ENCODE measurements around the gene ELOVL6. TPM values are rescaled to one million over a fixed set of nuclear protein-coding genes. Genes with fewer than 3 reads are reported as not detected.

The ELOVL6 gene
- total RNA-seq, 2 donors from 2014 or later: 15.8 to 21.3 TPM

DNA sequence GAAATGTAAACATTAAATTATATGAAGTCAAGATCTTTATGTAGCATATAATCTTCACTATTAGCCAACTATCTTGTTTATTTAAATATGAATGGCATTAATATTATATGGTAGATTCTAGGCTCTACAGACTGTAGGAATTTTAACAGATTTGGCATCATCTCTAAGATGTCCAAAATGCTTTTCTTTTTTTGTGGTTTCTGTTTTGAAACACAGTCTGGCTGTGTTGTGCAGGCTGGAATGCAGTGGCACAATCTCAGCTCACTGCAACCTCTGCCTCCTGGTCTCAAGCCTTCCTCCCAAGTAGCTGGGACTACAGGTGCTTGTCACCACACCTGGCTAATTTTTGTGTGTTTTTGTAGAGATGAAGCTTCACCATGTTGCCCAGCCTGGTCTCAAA, 76.2 kb downstream of the ELOVL6 start:
- no peak overlapping the region for H3K4me3 Mint-ChIP-seq
- H3K27me3 Mint-ChIP-seq (ENCODE audit: low read depth): no peaks in the 10 kb centered on the region
- DNase-seq (no peak), ATAC-seq (replicated peaks in 1 of 2) (no peak)
- peaks cover 8% of the 10 kb centered on the region for H3K4me1 Mint-ChIP-seq (ENCODE audit: low read depth)
- H3K27ac Mint-ChIP-seq: no peak overlapping the region
- H3K9me3 Mint-ChIP-seq: no peaks in the 10 kb centered on the region
- H3K36me3 Mint-ChIP-seq (ENCODE audit: insufficient read depth in 2 of 2): peaks cover 0 to 7% of the 10 kb centered on the region in 2 donors

GRCh38 chr4:110120506-110120905, 77.9 kb downstream of the ELOVL6 start:
- peaks cover 8% of the 10 kb centered on the region for H3K4me1 Mint-ChIP-seq (ENCODE audit: low read depth)
- no peak overlapping the region for H3K27ac Mint-ChIP-seq
- no peak for ATAC-seq (replicated peaks in 1 of 2)
- no peaks in the 10 kb centered on the region for H3K9me3 Mint-ChIP-seq
- H3K4me3 Mint-ChIP-seq: no peak overlapping the region
- H3K36me3 Mint-ChIP-seq (ENCODE audit: insufficient read depth in 2 of 2): peaks cover 0 to 9% of the 10 kb centered on the region in 2 donors
- DNase-seq: no peak
- no peaks in the 10 kb centered on the region for H3K27me3 Mint-ChIP-seq (ENCODE audit: low read depth)

- no peaks in the 10 kb centered on the region for H3K9me3 Mint-ChIP-seq
- no peak overlapping the region for H3K27ac Mint-ChIP-seq
- peaks cover 8% of the 10 kb centered on the region for H3K4me1 Mint-ChIP-seq (ENCODE audit: low read depth)
- ATAC-seq (replicated peaks in 1 of 2) (no peak), DNase-seq (no peak)
- H3K36me3 Mint-ChIP-seq (ENCODE audit: insufficient read depth in 2 of 2): peaks cover 0 to 9% of the 10 kb centered on the region in 2 donors
- H3K4me3 Mint-ChIP-seq: peak overlapping the region in 1 of 2 donors; percentile 9
- H3K27me3 Mint-ChIP-seq (ENCODE audit: low read depth): no peaks in the 10 kb centered on the region
Observed at GRCh38 chr4:110119880-110120279, 78.5 kb downstream of the ELOVL6 start.

DNA sequence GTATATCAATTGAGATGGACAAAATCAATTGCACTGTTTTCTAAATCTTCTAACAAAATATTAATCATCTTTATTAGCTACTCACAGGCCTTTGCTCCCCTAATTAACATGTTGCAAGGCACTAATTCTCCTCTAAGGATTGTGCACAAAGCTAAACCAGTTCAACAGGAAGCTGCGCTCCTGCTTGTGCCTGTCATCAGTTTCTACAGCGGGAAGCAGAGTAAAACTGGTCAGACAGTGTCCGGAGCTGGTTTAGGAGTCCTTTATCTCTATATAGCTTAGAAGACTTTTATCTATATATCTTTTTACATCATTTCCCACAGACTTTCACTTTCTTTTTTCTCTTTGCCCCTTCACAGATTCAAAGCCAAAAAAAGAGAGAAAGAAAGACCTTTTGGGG, 79.1 kb downstream of the ELOVL6 start:
- Mint-ChIP-seq H3K27me3 (ENCODE audit: low read depth) (no peaks in the 10 kb centered on the region), H3K36me3 (ENCODE audit: insufficient read depth in 2 of 2) (peaks cover 0 to 8% of the 10 kb centered on the region in 2 donors), H3K4me3 (peak overlapping the region in 1 of 2 donors; percentile 9), H3K9me3 (no peaks in the 10 kb centered on the region), H3K4me1 (ENCODE audit: low read depth) (peaks cover 8% of the 10 kb centered on the region), H3K27ac (no peak overlapping the region)
- ATAC-seq (replicated peaks in 1 of 2): no peak
- DNase-seq: no peak

- no peak for DNase-seq
- H3K36me3 Mint-ChIP-seq (ENCODE audit: insufficient read depth in 2 of 2): peaks cover 0 to 3% of the 10 kb centered on the region in 2 donors
- H3K4me1 Mint-ChIP-seq (ENCODE audit: low read depth): peaks cover 4% of the 10 kb centered on the region
- no peak for ATAC-seq (replicated peaks in 1 of 2)
- H3K9me3 Mint-ChIP-seq: no peaks in the 10 kb centered on the region
- no peak overlapping the region for H3K4me3 Mint-ChIP-seq
- H3K27me3 Mint-ChIP-seq (ENCODE audit: low read depth): no peaks in the 10 kb centered on the region
- H3K27ac Mint-ChIP-seq: no peak overlapping the region
Observed at GRCh38 chr4:110112056-110112455, 86.4 kb downstream of the ELOVL6 start.

DNA sequence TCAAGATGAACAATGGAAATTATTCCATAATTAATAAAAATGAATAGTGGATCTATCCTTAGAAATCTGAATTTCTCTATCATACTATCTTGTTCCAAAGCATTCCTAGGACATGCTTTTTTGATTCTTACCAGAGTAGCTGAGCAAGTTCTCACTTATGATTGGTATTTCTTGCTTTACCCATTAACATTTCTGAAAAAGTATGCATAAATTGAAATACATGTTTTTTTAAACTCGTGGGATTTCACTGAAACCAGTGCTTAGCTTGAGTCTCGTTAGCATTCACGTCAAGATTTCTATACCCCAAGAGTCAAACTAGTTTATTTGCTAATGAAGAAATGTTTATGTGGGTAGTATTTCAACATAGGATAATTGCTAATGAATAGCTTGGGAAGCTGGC, 89.0 kb downstream of the ELOVL6 start:
- ATAC-seq (replicated peaks in 1 of 2): no peak
- Mint-ChIP-seq H3K4me1 (ENCODE audit: low read depth) (peaks cover 8% of the 10 kb centered on the region), H3K4me3 (no peak overlapping the region), H3K9me3 (no peaks in the 10 kb centered on the region), H3K27ac (no peak overlapping the region), H3K36me3 (ENCODE audit: insufficient read depth in 2 of 2) (no peaks in the 10 kb centered on the region), H3K27me3 (ENCODE audit: low read depth) (no peaks in the 10 kb centered on the region)
- no peak for DNase-seq

DNA sequence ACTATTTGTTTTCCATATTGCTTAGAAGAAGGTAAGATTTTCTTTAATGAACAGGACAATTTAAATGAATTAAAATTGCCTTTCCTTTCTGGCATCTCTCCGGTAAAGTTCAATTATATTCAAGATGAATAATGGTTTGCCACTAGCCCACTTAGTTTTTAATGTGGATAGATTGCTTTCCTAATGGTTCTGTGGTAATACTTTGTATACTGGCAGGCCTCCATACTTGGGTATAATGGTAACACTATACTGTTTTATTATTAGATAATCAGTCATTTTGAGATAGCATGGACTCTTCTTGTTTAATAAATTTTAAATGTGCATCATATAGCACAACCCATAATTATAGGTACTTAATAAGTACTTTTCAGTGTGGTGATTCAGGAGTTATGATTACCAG, 89.5 kb downstream of the ELOVL6 start:
- ATAC-seq (replicated peaks in 1 of 2) (no peak), DNase-seq (no peak)
- H3K4me3 Mint-ChIP-seq: no peak overlapping the region
- H3K4me1 Mint-ChIP-seq (ENCODE audit: low read depth): peaks cover 8% of the 10 kb centered on the region
- no peaks in the 10 kb centered on the region for H3K36me3 Mint-ChIP-seq (ENCODE audit: insufficient read depth in 2 of 2)
- no peak overlapping the region for H3K27ac Mint-ChIP-seq
- no peaks in the 10 kb centered on the region for H3K27me3 Mint-ChIP-seq (ENCODE audit: low read depth)
- H3K9me3 Mint-ChIP-seq: no peaks in the 10 kb centered on the region

DNA sequence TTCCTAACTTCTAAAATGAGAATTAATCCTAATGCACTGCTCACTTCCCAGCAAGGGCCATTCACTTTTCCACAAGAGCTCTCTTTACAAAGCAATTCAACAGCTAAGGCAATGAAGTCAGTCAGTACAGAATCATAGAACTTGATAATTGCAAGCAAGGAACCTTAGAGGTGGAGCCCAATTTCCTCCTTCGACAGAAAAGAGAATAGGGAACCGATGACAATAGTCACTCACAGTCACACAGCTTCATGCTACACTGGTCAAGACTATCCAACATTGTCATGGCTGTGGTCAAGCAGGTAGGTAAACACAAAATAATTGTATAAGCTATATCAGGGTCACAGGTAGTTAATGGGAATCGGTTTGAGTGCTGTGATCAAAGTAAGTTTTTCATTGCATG, 90.0 kb downstream of the ELOVL6 start:
- ATAC-seq (replicated peaks in 1 of 2): no peak
- Mint-ChIP-seq H3K9me3 (no peaks in the 10 kb centered on the region), H3K36me3 (ENCODE audit: insufficient read depth in 2 of 2) (no peaks in the 10 kb centered on the region), H3K4me1 (ENCODE audit: low read depth) (peaks cover 8% of the 10 kb centered on the region), H3K27ac (no peak overlapping the region), H3K4me3 (no peak overlapping the region), H3K27me3 (ENCODE audit: low read depth) (no peaks in the 10 kb centered on the region)
- no peak for DNase-seq

GRCh38 chr4:110107866-110108265, 90.5 kb downstream of the ELOVL6 start:
- ATAC-seq (replicated peaks in 1 of 2): no peak
- Mint-ChIP-seq H3K27me3 (ENCODE audit: low read depth) (no peaks in the 10 kb centered on the region), H3K4me1 (ENCODE audit: low read depth) (peaks cover 8% of the 10 kb centered on the region), H3K4me3 (no peak overlapping the region), H3K27ac (no peak overlapping the region), H3K9me3 (no peaks in the 10 kb centered on the region), H3K36me3 (ENCODE audit: insufficient read depth in 2 of 2) (no peaks in the 10 kb centered on the region)
- no peak for DNase-seq

GRCh38 chr4:110106931-110107296, 91.5 kb downstream of the ELOVL6 start:
- no peaks in the 10 kb centered on the region for H3K27me3 Mint-ChIP-seq (ENCODE audit: low read depth)
- H3K4me1 Mint-ChIP-seq (ENCODE audit: low read depth): peaks cover 8% of the 10 kb centered on the region
- peak in 1 of 2 donors; percentile 69 for ATAC-seq (replicated peaks in 1 of 2)
- DNase-seq: no peak
- H3K4me3 Mint-ChIP-seq: peak overlapping the region in 1 of 2 donors; percentile 52
- peak overlapping the region; percentile 39 for H3K27ac Mint-ChIP-seq
- no peaks in the 10 kb centered on the region for H3K9me3 Mint-ChIP-seq
- H3K36me3 Mint-ChIP-seq (ENCODE audit: insufficient read depth in 2 of 2): no peaks in the 10 kb centered on the region

- no peak for DNase-seq
- H3K27me3 Mint-ChIP-seq (ENCODE audit: low read depth): no peaks in the 10 kb centered on the region
- no peak overlapping the region for H3K27ac Mint-ChIP-seq
- ATAC-seq (replicated peaks in 1 of 2): no peak
- H3K9me3 Mint-ChIP-seq: no peaks in the 10 kb centered on the region
- H3K4me1 Mint-ChIP-seq (ENCODE audit: low read depth): peaks cover 8% of the 10 kb centered on the region
- H3K36me3 Mint-ChIP-seq (ENCODE audit: insufficient read depth in 2 of 2): no peaks in the 10 kb centered on the region
- no peak overlapping the region for H3K4me3 Mint-ChIP-seq
Observed at GRCh38 chr4:110104661-110105060, 93.8 kb downstream of the ELOVL6 start.

DNA sequence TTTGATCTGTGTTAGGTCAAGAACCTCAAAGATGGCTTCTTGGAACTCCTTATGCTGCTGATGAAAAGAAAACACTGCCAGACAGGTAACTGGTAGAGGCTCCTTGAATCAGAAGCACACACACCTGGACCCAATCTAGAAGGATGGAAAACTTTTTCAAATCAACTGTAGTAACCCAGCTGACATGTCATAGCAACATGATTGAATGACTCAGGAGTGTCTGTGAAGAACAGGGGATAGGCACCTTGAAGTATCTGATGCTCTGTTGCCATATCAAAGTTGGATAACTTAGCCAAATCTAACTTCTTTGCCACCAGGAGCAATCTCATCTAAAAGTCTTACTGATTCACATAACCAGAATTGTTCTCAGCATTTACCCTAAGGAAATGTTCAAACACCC, 98.8 kb downstream of the ELOVL6 start:
- H3K27me3 Mint-ChIP-seq (ENCODE audit: low read depth): no peaks in the 10 kb centered on the region
- no peaks in the 10 kb centered on the region for H3K9me3 Mint-ChIP-seq
- ATAC-seq (replicated peaks in 1 of 2): peak in 1 of 2 donors; percentile 39
- no peaks in the 10 kb centered on the region for H3K36me3 Mint-ChIP-seq (ENCODE audit: insufficient read depth in 2 of 2)
- no peak overlapping the region for H3K4me3 Mint-ChIP-seq
- no peak overlapping the region for H3K27ac Mint-ChIP-seq
- DNase-seq: no peak
- no peaks in the 10 kb centered on the region for H3K4me1 Mint-ChIP-seq (ENCODE audit: low read depth)

DNA sequence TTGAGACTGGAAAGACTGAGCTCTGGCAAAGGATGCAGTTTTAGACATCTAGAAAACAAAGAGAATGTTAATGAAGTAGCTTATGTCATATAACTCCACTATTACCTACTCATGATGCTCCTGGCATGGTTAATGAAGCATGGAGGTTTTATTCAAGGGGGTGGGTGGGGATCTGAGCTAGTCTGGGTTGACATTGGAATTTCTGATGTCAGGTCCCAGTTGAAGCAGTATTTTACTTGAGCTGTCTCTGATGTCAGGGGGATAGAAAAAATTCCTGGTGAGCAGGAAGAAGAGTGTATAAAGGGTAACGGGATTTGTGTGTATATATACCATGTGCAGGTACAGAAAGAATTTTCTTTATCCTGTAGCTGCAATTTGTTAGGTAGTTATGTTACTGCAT, 102.0 kb downstream of the ELOVL6 start:
- ATAC-seq (replicated peaks in 1 of 2) (no peak), DNase-seq (no peak)
- H3K9me3 Mint-ChIP-seq: no peaks in the 10 kb centered on the region
- no peaks in the 10 kb centered on the region for H3K27me3 Mint-ChIP-seq (ENCODE audit: low read depth)
- no peaks in the 10 kb centered on the region for H3K36me3 Mint-ChIP-seq (ENCODE audit: insufficient read depth in 2 of 2)
- no peak overlapping the region for H3K4me3 Mint-ChIP-seq
- peaks cover 4% of the 10 kb centered on the region for H3K4me1 Mint-ChIP-seq (ENCODE audit: low read depth)
- H3K27ac Mint-ChIP-seq: no peak overlapping the region

- Mint-ChIP-seq H3K36me3 (ENCODE audit: insufficient read depth in 2 of 2) (peaks cover 4% of the 10 kb centered on the region in 2 donors), H3K4me1 (ENCODE audit: low read depth) (peaks cover 42% of the 10 kb centered on the region), H3K27me3 (ENCODE audit: low read depth) (no peaks in the 10 kb centered on the region), H3K9me3 (no peaks in the 10 kb centered on the region), H3K27ac (no peak overlapping the region), H3K4me3 (no peak overlapping the region)
- ATAC-seq (replicated peaks in 1 of 2): no peak
- no peak for DNase-seq
Observed at GRCh38 chr4:110092646-110093045, 105.8 kb downstream of the ELOVL6 start.

Measured in activated T-cell treated with anti-CD3 and anti-CD28 coated beads, Interleukin-2, amount 50 U/mL, for 72 hours (primary cell).